Endothelial cell of umbilical vein (primary cell): ENCODE measurements around the gene ARHGAP45. TPM values are rescaled to one million over a fixed set of nuclear protein-coding genes. Genes with fewer than 3 reads are reported as not detected.

Experiments used
- BruUV-seq: library from RNA; stranded (reverse); fragments of 400-500 nt; replicated peaks from 2 replicates; lab custom pipeline; 2021; lab: Mats Ljungman, UMichigan
- CTCF ChIA-PET: fragments of 300-600, 350-600 bp; sonication (Branson Sonifier 250); formaldehyde crosslinking; loops from one replicate; lab custom pipeline; 2021; ENCODE audit warnings: antibody characterized with exemption, inconsistent platforms; lab: Charles Lee
- POLR2A ChIA-PET: fragments of 300-600, 350-600 bp; sonication (Branson Sonifier 250); formaldehyde crosslinking; loops from one replicate; lab custom pipeline; 2021; ENCODE audit warnings: antibody characterized with exemption, inconsistent platforms; lab: Charles Lee
- DNase-seq: peaks from one replicate; pipeline ENCODE4 v3.0.0-alpha.2; 2011; ENCODE audit warnings: low read depth, low spot score
- FAIRE-seq: peaks from 2 replicates; lab custom pipeline; 2011; peaks lifted over from hg19 to GRCh38; lab: Jason Lieb, UNC
- H2AFZ ChIP-seq: 2 replicates; pipeline ENCODE4 v1.6.0; 2012; ENCODE audit warnings: low read depth, low read length, control low read depth, inconsistent platforms
- H3K27ac ChIP-seq: 2 replicates; pipeline ENCODE4 v1.5.1; 2011; ENCODE audit warnings: low read depth, mild to moderate bottlenecking, control low read depth, low read length, moderate library complexity; ENCODE audit not compliant: insufficient read depth
- H3K27me3 ChIP-seq, 2 experiments: 2 replicates each; pipeline versions ENCODE4 v1.6.0 to v1.6.1; 2011; ENCODE audit warnings: low read length in 2 of 2, mixed read lengths in 1 of 2; ENCODE audit not compliant: control insufficient read depth in 2 of 2, insufficient read depth in 2 of 2
- H3K36me3 ChIP-seq, 2 experiments: 2 replicates in 1 of 2; 3 replicates in 1 of 2; pipeline ENCODE4 v1.5.1; 2011; ENCODE audit warnings: low read length in 2 of 2, mild to moderate bottlenecking in 1 of 2, moderate library complexity in 1 of 2; ENCODE audit not compliant: control insufficient read depth in 2 of 2, insufficient read depth in 2 of 2; ENCODE audit errors: extremely low read depth in 1 of 2
- H3K4me1 ChIP-seq: 3 replicates; pipeline ENCODE4 v1.5.1; 2011; ENCODE audit warnings: mild to moderate bottlenecking, low read length; ENCODE audit not compliant: control insufficient read depth, insufficient read depth; ENCODE audit errors: extremely low read depth
- H3K4me2 ChIP-seq: 2 replicates; pipeline ENCODE4 v1.6.1; 2011; ENCODE audit warnings: low read length, control low read depth, mixed read lengths; ENCODE audit not compliant: insufficient read depth
- H3K4me3 ChIP-seq, 3 experiments: fragments of 200-600 bp in 1 of 3; sonication (generic), shearing (Covaris generic) in 1 of 3; replicated peaks in 1 of 3; 2 replicates each; pipeline ENCODE4 v1.5.1; 2011 to 2016; ENCODE audit warnings: control low read depth in 3 of 3, low read length in 3 of 3, mild to moderate bottlenecking in 2 of 3, inconsistent platforms in 1 of 3, low read depth in 1 of 3, moderate library complexity in 1 of 3; ENCODE audit not compliant: insufficient read depth in 1 of 3
- H3K79me2 ChIP-seq: 2 replicates; pipeline ENCODE4 v1.6.0; 2012; ENCODE audit warnings: low read length, inconsistent platforms; ENCODE audit not compliant: control insufficient read depth, insufficient read depth
- H3K9ac ChIP-seq: replicated peaks from 2 replicates; pipeline ENCODE3; 2011; ENCODE audit warnings: low read length, control low read depth; ENCODE audit not compliant: insufficient read depth; ENCODE audit errors: extremely low read depth
- H3K9me1 ChIP-seq: replicated peaks from 3 replicates; pipeline ENCODE4 v1.6.0; 2011; ENCODE audit warnings: mild to moderate bottlenecking, low read length; ENCODE audit not compliant: control insufficient read depth, insufficient read depth; ENCODE audit errors: extremely low read depth
- H3K9me3 ChIP-seq: replicated peaks from 2 replicates; pipeline ENCODE4 v1.5.1; 2012; ENCODE audit warnings: low read length, inconsistent platforms; ENCODE audit not compliant: control insufficient read depth, insufficient read depth
- H4K20me1 ChIP-seq: replicated peaks from 2 replicates; pipeline ENCODE3; 2011; ENCODE audit warnings: mild to moderate bottlenecking, low read length; ENCODE audit not compliant: control insufficient read depth, insufficient read depth; ENCODE audit errors: extremely low read depth
- CTCF ChIP-seq, 2 donors: IDR thresholded peaks; 1 replicate in 1 of 2; 2 replicates in 1 of 2; pipeline ENCODE4 v1.5.1; 2011; ENCODE audit warnings: low read length in 2 of 2, mild to moderate bottlenecking in 2 of 2, moderate library complexity in 2 of 2, control low read depth in 1 of 2, inconsistent platforms in 1 of 2, low read depth in 1 of 2; ENCODE audit not compliant: insufficient read depth in 1 of 2; ENCODE audit errors: extremely low read depth in 1 of 2
- EZH2 ChIP-seq: IDR thresholded peaks from 2 replicates; pipeline ENCODE4 v1.6.1; 2012; ENCODE audit warnings: borderline replicate concordance, low read depth, mild to moderate bottlenecking, moderate library complexity, low read length, inconsistent platforms; ENCODE audit not compliant: severe bottlenecking
- FOS ChIP-seq: IDR thresholded peaks from 2 replicates; pipeline ENCODE4 v1.6.1; 2011; ENCODE audit warnings: mild to moderate bottlenecking, low read length, moderate library complexity, borderline replicate concordance; ENCODE audit not compliant: insufficient read depth
- GATA2 ChIP-seq: IDR thresholded peaks from 2 replicates; pipeline ENCODE4 v1.7.0; 2011; ENCODE audit warnings: low read depth, mild to moderate bottlenecking, moderate library complexity, mixed read lengths, low read length; ENCODE audit not compliant: insufficient read length, insufficient read depth
- JUN ChIP-seq: IDR thresholded peaks from 2 replicates; pipeline ENCODE4 v1.6.1; 2011; ENCODE audit warnings: borderline replicate concordance, low read depth; ENCODE audit not compliant: insufficient read length, insufficient read depth
- MAX ChIP-seq: IDR thresholded peaks from 2 replicates; pipeline ENCODE4 v1.6.1; 2011; ENCODE audit not compliant: insufficient read depth, insufficient read length
- MYC ChIP-seq: IDR thresholded peaks from one replicate; pipeline ENCODE4 v1.6.1; 2011; ENCODE audit warnings: mild to moderate bottlenecking, low read depth, low read length
- POLR2A ChIP-seq: IDR thresholded peaks from 2 replicates; pipeline ENCODE4 v1.6.1; 2012; ENCODE audit warnings: low read depth, mild to moderate bottlenecking, control low read depth, low read length
- POLR2AphosphoS5 ChIP-seq: IDR thresholded peaks from 2 replicates; pipeline ENCODE4 v1.6.1; 2012; ENCODE audit warnings: low read depth, mild to moderate bottlenecking, control low read depth, low read length, moderate library complexity; ENCODE audit not compliant: insufficient read depth
- dilution Hi-C: fragments of 300-500 bp; cut with MboI; formaldehyde crosslinking; loops from one replicate; pipeline ENCODE4 v1.15.0; 2019; ENCODE audit warnings: low sequenced_read_pairs; ENCODE audit not compliant: extremely low pct_ligation_motif_present
- intact Hi-C: fragments of 100-400 bp; cut with micrococcal nuclease; formaldehyde crosslinking; loops from one replicate; pipeline ENCODE4 v1.10.0; 2022
- polyA plus RNA-seq, 4 experiments: library from polyadenylated mRNA; depleted of rRNA in 3 of 4; stranded (reverse) in 3 of 4; unstranded in 1 of 4; fragments of >200 nt; gene quantifications; 2 replicates each; pipeline versions ENCODE4 v1.2.1 to v1.2.3, GENCODE V29; 2011 to 2012; ENCODE audit warnings: missing spikeins in 1 of 4
- total RNA-seq: library from RNA; stranded (reverse); gene quantifications from 2 replicates; pipeline ENCODE4 v1.2.3, GENCODE V29; 2021

Gene ARHGAP45
- total and polyA plus RNA-seq, 2 donors (not counting 3 experiments of a cell fraction or from before 2014, with no cell fraction given): 7.5 to 10.4 TPM

DNA sequence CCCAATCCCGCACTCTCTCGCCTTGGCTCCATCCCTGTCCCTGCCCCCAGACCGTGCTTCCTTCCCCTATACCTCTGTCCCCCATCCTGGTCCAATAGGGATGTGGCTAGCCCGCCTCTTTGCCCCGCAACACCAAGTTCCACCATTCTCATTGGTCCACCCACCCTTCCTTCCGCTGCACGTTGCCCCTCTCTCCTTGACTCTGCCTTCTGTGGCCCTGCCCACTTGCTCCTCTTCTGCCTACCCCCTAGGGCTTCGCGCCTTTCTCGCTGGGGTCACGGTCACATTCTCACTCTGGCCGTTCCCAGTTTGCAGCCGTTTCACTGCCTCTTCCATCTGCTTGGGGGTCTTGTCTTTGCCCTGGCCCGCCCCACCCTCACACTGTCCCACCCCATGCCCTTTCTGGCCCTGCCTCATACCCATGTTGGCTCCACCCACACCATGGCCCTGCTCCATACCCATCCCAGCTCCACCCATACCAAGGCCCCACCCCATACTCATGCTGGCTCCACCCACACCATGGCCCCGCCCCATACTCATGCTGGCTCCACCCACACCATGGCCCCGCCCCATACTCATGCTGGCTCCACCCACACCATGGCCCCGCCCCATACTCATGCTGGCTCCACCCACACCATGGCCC is 4.5 kb upstream of the ARHGAP45 start:
- ChIA-PET CTCF (no interaction called here), POLR2A (no interaction called here)
- Histone ChIP-seq H3K9me1 (no peaks in the 10 kb centered on the region), H4K20me1 (no peaks in the 10 kb centered on the region), H3K27ac (no peak overlapping the region), H3K27me3 (no peaks in the 10 kb centered on the region), H2AFZ (no peak overlapping the region), H3K4me1 (peaks cover 18% of the 10 kb centered on the region), H3K9ac (no peak overlapping the region), H3K4me2 (no peak overlapping the region), H3K79me2 (no peaks in the 10 kb centered on the region), H3K4me3 (no peak overlapping the region), H3K36me3 (no peaks in the 10 kb centered on the region), H3K9me3 (no peaks in the 10 kb centered on the region)
- DNase-seq (no peak), FAIRE-seq (no peak)
- BruUV-seq: no TSS peak
- dilution Hi-C loops: no loop called here
- intact Hi-C loops: no loop called here
- TF ChIP-seq EZH2 (no peak), POLR2AphosphoS5 (no peak), CTCF (IDR thresholded peaks at IDR 0.05; ENCODE audit: extremely low read depth in 1 of 2, insufficient read depth in 1 of 2, low read depth in 1 of 2, low read length in 2 of 2) (no peak), GATA2 (no peak), MAX (no peak), JUN (no peak), POLR2A (no peak), FOS (no peak), MYC (no peak)
